DMS153 treated with DMSO at 0.1 percent for 48 hours (cell line): ENCODE data around the gene KBTBD6.
"Not testable (repeated sequence)": the region's sequence is repeated elsewhere in the genome, so short reads cannot be mapped to it uniquely, and the experiment has no call there.

ENCODE experiments used
- DNase-seq: peaks from one replicate; lab custom pipeline; 2025; ENCODE audit not compliant: unreplicated experiment; lab: John Stamatoyannopoulos, UW

Gene KBTBD6

DNA sequence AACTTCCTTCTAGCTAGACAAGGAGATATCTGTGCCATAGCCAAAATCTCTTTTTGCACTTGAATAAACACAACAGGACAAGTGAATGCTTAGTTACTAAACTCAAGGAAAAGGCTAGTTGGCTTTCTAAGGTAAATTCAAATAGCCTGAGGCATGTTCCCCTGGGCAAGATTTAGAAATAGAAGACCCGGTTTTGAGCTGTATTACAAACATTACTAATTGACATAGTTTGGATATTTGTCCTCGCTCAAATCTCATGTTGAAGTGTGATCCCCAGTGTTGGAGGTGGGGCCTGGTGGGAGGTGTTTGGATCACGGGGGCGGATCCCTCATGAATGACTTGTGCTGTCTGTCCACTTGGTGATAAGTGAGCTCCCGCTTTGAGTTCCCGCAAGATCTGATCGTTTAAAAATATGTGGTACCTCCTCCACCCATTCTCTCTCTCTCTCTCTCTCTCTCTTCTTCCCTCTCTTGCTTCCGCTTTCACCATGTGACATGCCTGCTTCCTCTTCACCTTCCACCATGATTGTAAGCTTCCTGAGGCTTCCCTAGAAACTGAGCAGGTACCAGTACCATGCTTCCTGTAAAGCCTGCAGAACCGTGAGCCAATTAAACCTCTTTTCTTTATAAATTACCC lies 3.9 kb upstream of the KBTBD6 start:
- DNase-seq, result no peak

- DNase-seq, result no peak
These were observed 1.3 kb upstream of the KBTBD6 start for GRCh38 chr13:41133951-41134350.

GRCh38 chr13:41131660-41132511 lies 716 bp downstream of the KBTBD6 start:
- DNase-seq, result not testable (repeated sequence)

- not testable (repeated sequence) for DNase-seq
These were observed 1.4 kb downstream of the KBTBD6 start for GRCh38 chr13:41131189-41131588.

- DNase-seq, result no peak
These were observed 2.2 kb downstream of the KBTBD6 start for GRCh38 chr13:41130356-41130755.

- no peak for DNase-seq
These were observed 4.9 kb downstream of the KBTBD6 start for GRCh38 chr13:41127701-41128100.

- DNase-seq, result peak; percentile 15
These were observed 9.8 kb downstream of the KBTBD6 start for GRCh38 chr13:41122838-41123237.

DNA sequence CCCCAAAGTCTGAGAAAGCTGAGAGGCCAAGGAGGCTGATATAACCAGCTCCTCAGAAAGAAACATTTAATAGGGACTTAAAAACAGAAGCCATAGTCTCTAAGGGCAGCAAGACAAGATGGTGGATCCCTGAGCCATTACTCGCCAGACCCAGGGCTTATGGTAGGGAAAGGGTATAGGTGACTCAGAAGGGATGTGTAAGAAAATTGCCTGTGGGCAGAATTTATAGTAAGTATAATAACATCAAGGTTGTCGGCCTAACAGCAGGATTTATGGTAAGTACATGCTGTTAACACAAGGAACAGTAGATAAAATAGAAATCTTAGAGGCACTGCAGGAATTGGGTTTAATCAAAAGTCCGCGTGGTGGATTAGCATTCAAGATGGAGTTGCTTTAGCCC lies 14.7 kb downstream of the KBTBD6 start:
- no peak for DNase-seq

DNA sequence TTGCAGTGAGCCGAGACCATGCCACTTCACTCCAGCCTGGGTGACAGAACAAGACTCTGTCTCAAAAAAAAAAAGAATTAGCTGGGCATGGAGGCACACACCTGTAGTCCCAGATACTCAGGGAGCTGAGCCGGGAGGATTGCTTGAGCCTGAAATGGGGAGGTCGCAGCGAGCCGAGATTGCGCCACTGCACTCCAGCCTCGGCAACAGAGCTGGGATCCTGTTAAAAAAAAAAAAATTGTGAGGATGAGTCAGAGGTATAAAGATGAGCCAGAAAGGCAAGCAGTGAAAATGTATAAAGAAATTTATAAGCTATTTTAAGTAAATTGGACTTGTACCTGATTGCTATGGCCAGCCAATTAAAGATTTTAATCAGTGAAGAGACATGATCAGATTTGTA lies 21.1 kb downstream of the KBTBD6 start:
- no peak for DNase-seq

DNA sequence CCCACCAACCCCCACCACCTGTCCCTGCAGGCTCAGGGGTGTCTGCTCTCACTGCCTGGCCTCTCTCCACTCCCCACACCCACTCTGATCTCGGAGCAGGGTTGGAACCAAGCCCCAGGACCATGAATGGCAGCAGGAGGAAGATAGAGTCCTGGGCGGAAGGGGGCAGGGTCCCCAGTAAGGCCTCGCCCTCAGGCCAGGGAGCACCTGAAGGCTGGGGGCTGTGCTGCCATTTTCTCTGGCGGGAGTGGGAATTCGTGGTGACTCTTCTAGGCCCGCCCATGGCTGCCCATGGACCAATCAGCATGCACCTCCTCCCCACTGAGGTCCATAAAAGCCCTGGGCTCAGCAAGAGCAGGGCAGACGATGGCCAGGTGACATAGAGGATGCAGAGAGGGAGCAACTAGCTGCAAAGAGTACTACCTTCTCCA lies 25.0 kb downstream of the KBTBD6 start:
- no peak for DNase-seq

DNA sequence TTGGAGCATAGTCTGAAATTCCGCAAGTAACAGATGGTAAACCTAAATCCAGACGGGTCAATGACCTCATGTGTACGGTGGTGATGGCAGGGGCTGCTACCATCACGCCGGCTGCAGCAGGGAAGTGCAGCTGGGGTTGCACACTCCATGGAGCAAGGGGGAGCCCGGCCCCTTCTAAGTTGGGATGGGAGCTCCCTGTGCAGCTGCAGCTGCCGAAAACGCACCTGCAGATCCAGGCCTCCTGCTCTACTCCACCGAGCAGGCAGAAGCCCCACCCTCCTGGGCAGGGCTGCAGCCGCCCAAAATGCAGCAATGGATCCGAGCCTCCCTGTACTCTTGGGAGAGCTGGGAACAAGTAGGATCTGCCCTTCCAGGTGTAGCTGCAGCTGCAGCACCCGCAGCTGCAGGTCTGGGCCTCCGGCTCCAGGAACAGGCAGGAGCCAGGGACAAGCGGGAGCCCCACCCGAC lies 25.5 kb downstream of the KBTBD6 start:
- DNase-seq, result no peak

DNA sequence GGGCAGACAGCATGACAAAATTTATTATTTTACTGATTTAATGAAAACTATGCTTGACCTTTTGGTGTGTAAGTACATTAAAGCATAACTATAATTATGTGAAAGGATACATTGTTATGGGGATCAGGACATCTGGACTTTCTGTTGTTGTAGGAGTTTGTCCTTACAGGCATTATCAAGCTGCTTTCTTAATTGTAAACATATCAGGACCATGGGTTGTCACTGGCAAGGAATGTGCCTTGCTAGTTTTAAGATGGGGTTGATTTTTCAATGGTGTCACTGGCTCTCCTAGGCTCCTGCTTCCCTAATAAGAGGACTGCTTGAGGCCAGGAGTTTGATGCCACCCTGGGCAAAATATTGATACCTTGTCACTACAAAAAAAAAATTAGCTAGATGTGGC lies 32.6 kb downstream of the KBTBD6 start:
- DNase-seq, result no peak

GRCh38 chr13:41098761-41099160 lies 33.8 kb downstream of the KBTBD6 start:
- no peak for DNase-seq

- DNase-seq, result not testable (repeated sequence)
These were observed 36.9 kb downstream of the KBTBD6 start for GRCh38 chr13:41095681-41096080.

- DNase-seq, result no peak
These were observed 46.5 kb downstream of the KBTBD6 start for GRCh38 chr13:41085961-41086585.

- no peak for DNase-seq
These were observed 52.9 kb downstream of the KBTBD6 start for GRCh38 chr13:41079725-41080124.
